ENCODE results near the gene MINDY1. TPM values are rescaled to one million over a fixed set of nuclear protein-coding genes. Genes with fewer than 3 reads are reported as not detected.

MINDY1 gene
- total and polyA plus RNA-seq, 8 donors, result 23.1 to 35.5 (median 30.6) TPM

DNA sequence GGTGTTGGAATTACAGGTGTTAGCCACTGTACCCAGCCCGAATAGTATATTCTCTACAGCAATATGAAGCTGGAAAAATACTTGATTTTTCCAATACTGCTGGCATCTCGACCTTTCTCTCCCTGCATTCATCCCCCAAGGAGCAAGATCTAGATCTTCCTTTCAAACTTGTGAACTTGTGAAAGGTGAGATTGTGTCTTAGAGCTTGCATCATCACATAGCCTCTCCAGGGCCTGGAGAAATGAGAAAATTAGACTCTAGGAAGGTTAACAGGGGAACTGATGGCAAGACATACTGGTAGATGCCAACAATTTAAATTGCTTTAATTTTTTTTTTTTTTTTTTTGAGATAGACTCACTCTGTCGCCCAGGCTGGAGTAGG, 3.6 kb upstream of the MINDY1 start:
- no peaks in the 10 kb centered on the region for H3K27me3 ChIP-seq
- intact Hi-C loops (cut with DNase I), result no loop called here
- ATAC-seq (no peak), FAIRE-seq (no peak), DNase-seq (no peak)
- H3K4me3 ChIP-seq, result no peak overlapping the region
- no peaks in the 10 kb centered on the region for H3K36me3 ChIP-seq
- H3K4me1 ChIP-seq, result peaks cover 10 to 33% (median 21%) of the 10 kb centered on the region in 3 donors
- WGBS, 2 donors, result 81 to 86% methylated on average over 3 of the region's 3 CpGs
- TF ChIP-seq, protein P1, sequence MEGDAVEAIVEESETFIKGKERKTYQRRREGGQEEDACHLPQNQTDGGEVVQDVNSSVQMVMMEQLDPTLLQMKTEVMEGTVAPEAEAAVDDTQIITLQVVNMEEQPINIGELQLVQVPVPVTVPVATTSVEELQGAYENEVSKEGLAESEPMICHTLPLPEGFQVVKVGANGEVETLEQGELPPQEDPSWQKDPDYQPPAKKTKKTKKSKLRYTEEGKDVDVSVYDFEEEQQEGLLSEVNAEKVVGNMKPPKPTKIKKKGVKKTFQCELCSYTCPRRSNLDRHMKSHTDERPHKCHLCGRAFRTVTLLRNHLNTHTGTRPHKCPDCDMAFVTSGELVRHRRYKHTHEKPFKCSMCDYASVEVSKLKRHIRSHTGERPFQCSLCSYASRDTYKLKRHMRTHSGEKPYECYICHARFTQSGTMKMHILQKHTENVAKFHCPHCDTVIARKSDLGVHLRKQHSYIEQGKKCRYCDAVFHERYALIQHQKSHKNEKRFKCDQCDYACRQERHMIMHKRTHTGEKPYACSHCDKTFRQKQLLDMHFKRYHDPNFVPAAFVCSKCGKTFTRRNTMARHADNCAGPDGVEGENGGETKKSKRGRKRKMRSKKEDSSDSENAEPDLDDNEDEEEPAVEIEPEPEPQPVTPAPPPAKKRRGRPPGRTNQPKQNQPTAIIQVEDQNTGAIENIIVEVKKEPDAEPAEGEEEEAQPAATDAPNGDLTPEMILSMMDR (IDR thresholded peaks at IDR 0.05), result no peak
- H3K27ac ChIP-seq, result no peak overlapping the region
- no peaks in the 10 kb centered on the region for H3K9me3 ChIP-seq

DNA sequence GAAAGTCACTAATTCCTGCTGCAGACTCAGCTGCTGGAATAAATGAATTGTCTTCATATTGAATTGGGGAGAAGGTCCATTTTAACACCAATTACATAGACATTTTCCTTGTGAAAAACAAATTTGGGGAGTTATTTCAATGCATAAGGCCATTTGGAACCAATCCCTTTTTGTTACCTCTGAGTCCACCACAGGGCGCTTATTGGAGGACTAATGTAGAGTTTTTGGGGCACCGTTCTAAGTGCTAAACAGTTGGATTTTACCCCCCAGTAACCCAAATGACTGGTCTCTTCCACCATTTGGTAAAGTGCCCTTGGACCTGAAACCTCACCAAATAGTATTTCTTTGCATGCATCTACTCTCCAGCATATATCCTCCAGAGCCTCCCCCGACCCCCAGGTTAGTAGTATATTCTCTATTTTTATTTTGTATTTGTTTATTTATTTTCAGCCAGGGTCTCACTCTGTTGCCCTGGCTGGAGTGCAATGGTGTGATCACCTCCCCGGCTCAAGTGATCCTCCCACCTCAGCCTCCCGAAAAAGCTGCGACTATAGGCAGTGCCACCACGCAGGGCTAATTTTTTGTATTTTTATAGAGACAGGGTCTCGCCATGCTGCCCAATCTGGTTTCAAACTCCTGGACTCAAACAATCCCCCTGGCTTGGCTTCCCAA, 3.1 kb upstream of the MINDY1 start:
- H3K4me3 ChIP-seq, result peak overlapping the region in 1 of 4 donors; percentile 67
- FAIRE-seq (no peak), ATAC-seq (no peak), DNase-seq (no peak)
- no peaks in the 10 kb centered on the region for H3K9me3 ChIP-seq
- H3K36me3 ChIP-seq, result no peaks in the 10 kb centered on the region
- H3K4me1 ChIP-seq, result peaks cover 10 to 33% (median 21%) of the 10 kb centered on the region in 3 donors
- WGBS, 2 donors, result 92 to 94% methylated on average over 8 of the region's 8 CpGs
- intact Hi-C loops (cut with DNase I), result no loop called here
- no peaks in the 10 kb centered on the region for H3K27me3 ChIP-seq
- H3K27ac ChIP-seq, result no peak overlapping the region
- TF ChIP-seq, protein P1 (IDR thresholded peaks at IDR 0.05), result no peak

DNA sequence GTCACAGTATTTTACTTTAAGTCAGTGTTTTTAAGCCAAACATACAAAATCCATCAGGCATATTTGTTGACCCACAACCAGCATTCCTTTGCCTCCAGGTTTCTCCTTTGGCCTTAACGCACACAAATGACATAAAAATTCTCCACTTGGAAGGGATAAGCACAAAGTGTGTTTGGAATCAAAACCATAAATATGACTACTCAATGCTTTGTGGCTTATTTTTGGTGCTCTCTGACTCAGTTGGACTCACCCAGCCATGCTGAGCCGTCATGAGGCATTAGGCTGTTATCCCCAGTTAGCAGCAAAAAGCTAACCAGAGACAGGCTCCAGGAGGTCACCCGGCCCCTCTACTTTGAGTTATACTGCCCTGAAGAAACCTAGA, 2.5 kb upstream of the MINDY1 start:
- Histone ChIP-seq H3K27ac (peak overlapping the region in 2 of 4 donors; percentile 82 to 94), H3K9me3 (no peaks in the 10 kb centered on the region), H3K4me3 (peak overlapping the region in 3 of 4 donors; percentile 56 to 67 (median 63)), H3K4me1 (peaks cover 10 to 35% (median 21%) of the 10 kb centered on the region in 3 donors), H3K27me3 (no peaks in the 10 kb centered on the region), H3K36me3 (no peaks in the 10 kb centered on the region)
- intact Hi-C loops (cut with DNase I), result no loop called here
- FAIRE-seq, result no peak
- 37 to 45% methylated on average over 3 of the region's 3 CpGs for WGBS, 2 donors
- DNase-seq, result no peak
- TF ChIP-seq, protein P1 (IDR thresholded peaks at IDR 0.05), result no peak
- ATAC-seq, result no peak

DNA sequence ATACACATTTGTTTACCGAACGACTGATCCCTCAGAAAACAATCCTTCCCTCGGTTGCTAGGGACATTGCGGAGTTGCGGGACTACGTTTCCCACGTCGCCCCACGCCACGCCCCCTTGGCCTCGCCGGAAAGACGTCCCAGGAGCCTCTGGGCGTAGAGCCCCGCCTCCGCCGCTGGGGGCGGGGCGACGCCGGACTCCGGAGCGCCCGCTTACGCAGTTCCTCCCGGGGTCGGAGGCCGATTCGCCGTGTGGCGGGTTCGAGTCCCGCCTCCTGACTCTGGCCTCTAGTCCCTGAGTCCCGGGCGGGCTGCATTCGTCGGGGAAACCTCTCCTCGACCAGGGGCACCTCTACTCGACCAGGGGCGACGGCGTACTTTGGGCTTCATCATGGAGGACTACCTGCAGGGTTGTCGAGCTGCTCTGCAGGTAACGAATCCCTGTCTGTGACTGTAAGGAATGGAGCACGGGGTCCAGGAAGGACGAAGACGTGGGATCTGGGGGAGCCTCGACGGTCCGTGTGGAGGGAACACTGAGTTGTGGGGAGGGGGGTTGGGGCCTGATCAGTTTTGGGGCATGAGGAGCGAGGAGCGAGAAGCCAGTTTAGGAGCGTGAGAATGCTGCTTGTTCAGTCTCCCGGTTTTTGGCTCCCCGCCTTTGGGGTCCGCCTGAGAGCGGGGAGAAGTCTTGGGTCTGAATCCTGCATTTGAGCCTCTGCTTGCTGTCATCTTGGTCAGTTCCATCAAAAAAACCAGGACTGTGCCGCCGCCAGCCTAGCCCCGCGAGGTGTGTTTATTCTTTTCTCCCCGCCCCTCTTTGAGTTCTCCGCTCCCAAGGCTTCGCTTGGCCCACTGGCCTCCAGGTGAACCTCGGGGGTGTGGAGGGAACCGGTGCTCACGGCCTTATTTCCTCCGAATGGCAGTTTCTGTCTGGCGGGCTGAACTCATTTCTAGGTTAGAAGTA, 1.8 kb upstream of the MINDY1 start, which contains the start of gene PRUNE1:
Gene PRUNE1, plus strand, starts transcription at position 206 of the 962 bp plus-strand sequence. Its CDS starts 184 bp downstream, at position 390.
- WGBS, 2 donors, result 0 to 1% methylated on average over 69 of the region's 69 CpGs
- Histone ChIP-seq H3K9me3 (no peaks in the 10 kb centered on the region), H3K4me3 (peak within 1 kb of the TSS; percentile 31 to 67 (median 60)), H3K36me3 (no peaks in the 10 kb centered on the region), H3K27ac (peak within 1 kb of the TSS; percentile 78 to 94 (median 81)), H3K27me3 (no peaks in the 10 kb centered on the region), H3K4me1 (peaks cover 10 to 36% (median 21%) of the 10 kb centered on the region in 3 donors)
- TF ChIP-seq, protein P1 (IDR thresholded peaks at IDR 0.05), result peak in 1 of 4 donors; percentile 12
- ATAC-seq, result peak; percentile 85 to 92 (median 90)
- intact Hi-C loops (cut with DNase I), result no loop called here
- peak; percentile 54 for FAIRE-seq
- peak; percentile 95 to 99 (median 98) for DNase-seq

Data from pancreas (tissue), 10 donors.